MM.1S (cell line): ENCODE results near the gene JAG2.

Source experiments
- DNase-seq: peaks from one replicate; pipeline ENCODE4 v3.0.0-alpha.2; 2015
- H2AFZ ChIP-seq: fragments of 300-600 bp; sonication (generic); 2 replicates; pipeline ENCODE4 v1.6.0; 2016; ENCODE audit warnings: antibody characterized with exemption, low read length
- H3F3A ChIP-seq: fragments of 300-600 bp; sonication (generic); 2 replicates; pipeline ENCODE4 v1.6.1; 2016; ENCODE audit warnings: mild to moderate bottlenecking, antibody characterized with exemption, low read length, moderate library complexity, mixed read lengths; ENCODE audit not compliant: insufficient read depth
- H3K27ac ChIP-seq: fragments of 300-600 bp; sonication (generic); 2 replicates; pipeline ENCODE4 v1.5.1; 2016; ENCODE audit warnings: mild to moderate bottlenecking, low read length
- H3K27me3 ChIP-seq: fragments of 300-600 bp; sonication (generic); replicated peaks from 2 replicates; pipeline ENCODE4 v1.6.0; 2016; ENCODE audit warnings: low read length; ENCODE audit not compliant: insufficient read depth
- H3K36me3 ChIP-seq: fragments of 300-600 bp; sonication (generic); replicated peaks from 2 replicates; pipeline ENCODE4 v1.6.1; 2016; ENCODE audit warnings: mild to moderate bottlenecking, low read length, mixed read lengths; ENCODE audit not compliant: insufficient read depth
- H3K4me1 ChIP-seq: fragments of 300-600 bp; sonication (generic); 2 replicates; pipeline ENCODE4 v1.6.1; 2016; ENCODE audit warnings: low read length, mixed read lengths
- H3K4me2 ChIP-seq: fragments of 300-600 bp; sonication (generic); 2 replicates; pipeline ENCODE4 v1.6.0; 2016; ENCODE audit warnings: low read depth, low read length
- H3K4me3 ChIP-seq: fragments of 300-600 bp; sonication (generic); 2 replicates; pipeline ENCODE4 v1.5.1; 2016; ENCODE audit warnings: low read length, mixed read lengths
- H3K79me2 ChIP-seq: fragments of 300-600 bp; sonication (generic); 2 replicates; pipeline ENCODE4 v1.6.1; 2016; ENCODE audit warnings: mixed run types, low read length, mixed read lengths
- H3K9ac ChIP-seq: fragments of 300-600 bp; sonication (generic); 2 replicates; pipeline ENCODE4 v1.6.1; 2016; ENCODE audit warnings: low read length, mixed read lengths
- H3K9me2 ChIP-seq: fragments of 300-600 bp; sonication (generic); replicated peaks from 2 replicates; pipeline ENCODE4 v1.6.1; 2016; ENCODE audit warnings: mild to moderate bottlenecking, low read length, mixed read lengths; ENCODE audit not compliant: insufficient read depth
- H3K9me3 ChIP-seq: fragments of 300-600 bp; sonication (generic); replicated peaks from 2 replicates; pipeline ENCODE4 v1.6.1; 2016; ENCODE audit warnings: mild to moderate bottlenecking, low read length, mixed read lengths; ENCODE audit not compliant: insufficient read depth
- H4K20me1 ChIP-seq: fragments of 300-600 bp; sonication (generic); 2 replicates; pipeline ENCODE4 v1.6.1; 2016; ENCODE audit warnings: mild to moderate bottlenecking, low read length, moderate library complexity, mixed read lengths; ENCODE audit not compliant: insufficient read depth
- EZH2 ChIP-seq: fragments of 300-600 bp; sonication (generic); optimal IDR thresholded peaks from 2 replicates; pipeline ENCODE3; 2017; ENCODE audit warnings: low read depth, mild to moderate bottlenecking, antibody characterized with exemption, low read length, mixed read lengths
- EZH2phosphoT487 ChIP-seq: fragments of 300-600 bp; sonication (generic); IDR thresholded peaks from 2 replicates; pipeline ENCODE4 v1.6.1; 2018; ENCODE audit warnings: antibody characterized with exemption, low read length
- TF ChIP-seq, protein P1 (sequence below): fragments of 300-600 bp; sonication (generic); IDR thresholded peaks from 2 replicates; pipeline ENCODE4 v1.5.1; 2016; ENCODE audit warnings: antibody characterized with exemption, low read length, mixed read lengths

The JAG2 gene

GRCh38 chr14:105205673-105206208 is 37.2 kb upstream of the JAG2 start:
- Histone ChIP-seq H3K27me3 (peaks cover 15% of the 10 kb centered on the region), H3K9me2 (no peaks in the 10 kb centered on the region), H3K4me1 (no peaks in the 10 kb centered on the region), H3F3A (no peaks in the 10 kb centered on the region), H3K9me3 (no peaks in the 10 kb centered on the region), H3K79me2 (no peaks in the 10 kb centered on the region), H2AFZ (no peak overlapping the region), H3K27ac (no peak overlapping the region), H3K4me3 (no peak overlapping the region), H3K36me3 (no peaks in the 10 kb centered on the region), H3K4me2 (no peak overlapping the region), H4K20me1 (no peaks in the 10 kb centered on the region), H3K9ac (no peak overlapping the region)
- TF ChIP-seq, protein P1, sequence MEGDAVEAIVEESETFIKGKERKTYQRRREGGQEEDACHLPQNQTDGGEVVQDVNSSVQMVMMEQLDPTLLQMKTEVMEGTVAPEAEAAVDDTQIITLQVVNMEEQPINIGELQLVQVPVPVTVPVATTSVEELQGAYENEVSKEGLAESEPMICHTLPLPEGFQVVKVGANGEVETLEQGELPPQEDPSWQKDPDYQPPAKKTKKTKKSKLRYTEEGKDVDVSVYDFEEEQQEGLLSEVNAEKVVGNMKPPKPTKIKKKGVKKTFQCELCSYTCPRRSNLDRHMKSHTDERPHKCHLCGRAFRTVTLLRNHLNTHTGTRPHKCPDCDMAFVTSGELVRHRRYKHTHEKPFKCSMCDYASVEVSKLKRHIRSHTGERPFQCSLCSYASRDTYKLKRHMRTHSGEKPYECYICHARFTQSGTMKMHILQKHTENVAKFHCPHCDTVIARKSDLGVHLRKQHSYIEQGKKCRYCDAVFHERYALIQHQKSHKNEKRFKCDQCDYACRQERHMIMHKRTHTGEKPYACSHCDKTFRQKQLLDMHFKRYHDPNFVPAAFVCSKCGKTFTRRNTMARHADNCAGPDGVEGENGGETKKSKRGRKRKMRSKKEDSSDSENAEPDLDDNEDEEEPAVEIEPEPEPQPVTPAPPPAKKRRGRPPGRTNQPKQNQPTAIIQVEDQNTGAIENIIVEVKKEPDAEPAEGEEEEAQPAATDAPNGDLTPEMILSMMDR, result no peak
- TF ChIP-seq EZH2phosphoT487, result no peak
- no peak for DNase-seq

- no peak overlapping the region for H3K27ac ChIP-seq
- peaks cover 20% of the 10 kb centered on the region for H3K27me3 ChIP-seq
- TF ChIP-seq, protein P1, result no peak
- TF ChIP-seq EZH2 (no peak), EZH2phosphoT487 (no peak)
- no peaks in the 10 kb centered on the region for H3K9me2 ChIP-seq
- no peak overlapping the region for H3K4me3 ChIP-seq
- no peaks in the 10 kb centered on the region for H3K4me1 ChIP-seq
- H3K4me2 ChIP-seq, result no peak overlapping the region
- DNase-seq, result no peak
- H3K36me3 ChIP-seq, result no peaks in the 10 kb centered on the region
- no peaks in the 10 kb centered on the region for H3F3A ChIP-seq
- H3K9me3 ChIP-seq, result no peaks in the 10 kb centered on the region
- no peaks in the 10 kb centered on the region for H4K20me1 ChIP-seq
- H2AFZ ChIP-seq, result no peak overlapping the region
- H3K9ac ChIP-seq, result no peak overlapping the region
- H3K79me2 ChIP-seq, result no peaks in the 10 kb centered on the region
Measured at GRCh38 chr14:105204931-105205672, 36.5 kb upstream of the JAG2 start.

GRCh38 chr14:105204206-105204930 is 35.8 kb upstream of the JAG2 start:
- H3K9me3 ChIP-seq, result no peaks in the 10 kb centered on the region
- TF ChIP-seq EZH2 (no peak), EZH2phosphoT487 (no peak)
- TF ChIP-seq, protein P1, result no peak
- H4K20me1 ChIP-seq, result no peaks in the 10 kb centered on the region
- H3K27me3 ChIP-seq, result peaks cover 24% of the 10 kb centered on the region
- no peak overlapping the region for H2AFZ ChIP-seq
- H3F3A ChIP-seq, result no peaks in the 10 kb centered on the region
- H3K4me2 ChIP-seq, result no peak overlapping the region
- no peaks in the 10 kb centered on the region for H3K36me3 ChIP-seq
- no peaks in the 10 kb centered on the region for H3K79me2 ChIP-seq
- H3K9me2 ChIP-seq, result no peaks in the 10 kb centered on the region
- H3K9ac ChIP-seq, result no peak overlapping the region
- H3K4me3 ChIP-seq, result no peak overlapping the region
- no peak for DNase-seq
- H3K27ac ChIP-seq, result no peak overlapping the region
- no peaks in the 10 kb centered on the region for H3K4me1 ChIP-seq
